ENCODE measurements around the gene KRTAP5-9.
"Not testable (repeated sequence)": the region's sequence is repeated elsewhere in the genome, so short reads cannot be mapped to it uniquely, and the experiment has no call there.

DNA sequence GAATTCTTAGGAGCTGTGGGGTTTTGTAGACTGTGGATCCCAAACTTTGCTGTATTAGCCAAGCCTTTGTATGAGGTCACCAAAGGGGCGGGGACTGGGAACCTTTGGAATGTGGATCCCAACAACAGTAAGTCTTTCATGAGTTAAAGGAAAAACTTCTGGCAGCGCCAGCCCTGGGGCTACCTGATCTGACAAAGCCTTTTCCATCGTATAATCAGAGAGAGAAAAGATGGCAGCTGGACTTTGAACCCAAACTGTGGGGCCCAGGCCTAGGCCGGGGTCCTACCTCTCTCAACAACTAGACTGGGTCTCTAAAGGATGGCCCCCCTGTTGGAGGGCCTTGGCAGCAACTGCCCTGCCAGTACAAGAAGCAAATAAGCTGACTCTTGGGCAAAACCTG, 40.1 kb downstream of the KRTAP5-9 start:
- TF ChIP-seq, protein P1, sequence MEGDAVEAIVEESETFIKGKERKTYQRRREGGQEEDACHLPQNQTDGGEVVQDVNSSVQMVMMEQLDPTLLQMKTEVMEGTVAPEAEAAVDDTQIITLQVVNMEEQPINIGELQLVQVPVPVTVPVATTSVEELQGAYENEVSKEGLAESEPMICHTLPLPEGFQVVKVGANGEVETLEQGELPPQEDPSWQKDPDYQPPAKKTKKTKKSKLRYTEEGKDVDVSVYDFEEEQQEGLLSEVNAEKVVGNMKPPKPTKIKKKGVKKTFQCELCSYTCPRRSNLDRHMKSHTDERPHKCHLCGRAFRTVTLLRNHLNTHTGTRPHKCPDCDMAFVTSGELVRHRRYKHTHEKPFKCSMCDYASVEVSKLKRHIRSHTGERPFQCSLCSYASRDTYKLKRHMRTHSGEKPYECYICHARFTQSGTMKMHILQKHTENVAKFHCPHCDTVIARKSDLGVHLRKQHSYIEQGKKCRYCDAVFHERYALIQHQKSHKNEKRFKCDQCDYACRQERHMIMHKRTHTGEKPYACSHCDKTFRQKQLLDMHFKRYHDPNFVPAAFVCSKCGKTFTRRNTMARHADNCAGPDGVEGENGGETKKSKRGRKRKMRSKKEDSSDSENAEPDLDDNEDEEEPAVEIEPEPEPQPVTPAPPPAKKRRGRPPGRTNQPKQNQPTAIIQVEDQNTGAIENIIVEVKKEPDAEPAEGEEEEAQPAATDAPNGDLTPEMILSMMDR (IDR thresholded peaks at IDR 0.05): not testable (repeated sequence)
- TF ChIP-seq POLR2A (IDR thresholded peaks at IDR 0.05): not testable (repeated sequence)

Data from right lobe of liver (tissue), 4 donors.